ENCODE measurements around the gene ITIH6. TPM values are rescaled to one million over a fixed set of nuclear protein-coding genes. Genes with fewer than 3 reads are reported as not detected.
A peak's percentile ranks its signal among the peaks of the same experiment; 100 is the strongest.
"Not testable (repeated sequence)": the region's sequence is repeated elsewhere in the genome, so short reads cannot be mapped to it uniquely, and the experiment has no call there.

Gene ITIH6, protein sequence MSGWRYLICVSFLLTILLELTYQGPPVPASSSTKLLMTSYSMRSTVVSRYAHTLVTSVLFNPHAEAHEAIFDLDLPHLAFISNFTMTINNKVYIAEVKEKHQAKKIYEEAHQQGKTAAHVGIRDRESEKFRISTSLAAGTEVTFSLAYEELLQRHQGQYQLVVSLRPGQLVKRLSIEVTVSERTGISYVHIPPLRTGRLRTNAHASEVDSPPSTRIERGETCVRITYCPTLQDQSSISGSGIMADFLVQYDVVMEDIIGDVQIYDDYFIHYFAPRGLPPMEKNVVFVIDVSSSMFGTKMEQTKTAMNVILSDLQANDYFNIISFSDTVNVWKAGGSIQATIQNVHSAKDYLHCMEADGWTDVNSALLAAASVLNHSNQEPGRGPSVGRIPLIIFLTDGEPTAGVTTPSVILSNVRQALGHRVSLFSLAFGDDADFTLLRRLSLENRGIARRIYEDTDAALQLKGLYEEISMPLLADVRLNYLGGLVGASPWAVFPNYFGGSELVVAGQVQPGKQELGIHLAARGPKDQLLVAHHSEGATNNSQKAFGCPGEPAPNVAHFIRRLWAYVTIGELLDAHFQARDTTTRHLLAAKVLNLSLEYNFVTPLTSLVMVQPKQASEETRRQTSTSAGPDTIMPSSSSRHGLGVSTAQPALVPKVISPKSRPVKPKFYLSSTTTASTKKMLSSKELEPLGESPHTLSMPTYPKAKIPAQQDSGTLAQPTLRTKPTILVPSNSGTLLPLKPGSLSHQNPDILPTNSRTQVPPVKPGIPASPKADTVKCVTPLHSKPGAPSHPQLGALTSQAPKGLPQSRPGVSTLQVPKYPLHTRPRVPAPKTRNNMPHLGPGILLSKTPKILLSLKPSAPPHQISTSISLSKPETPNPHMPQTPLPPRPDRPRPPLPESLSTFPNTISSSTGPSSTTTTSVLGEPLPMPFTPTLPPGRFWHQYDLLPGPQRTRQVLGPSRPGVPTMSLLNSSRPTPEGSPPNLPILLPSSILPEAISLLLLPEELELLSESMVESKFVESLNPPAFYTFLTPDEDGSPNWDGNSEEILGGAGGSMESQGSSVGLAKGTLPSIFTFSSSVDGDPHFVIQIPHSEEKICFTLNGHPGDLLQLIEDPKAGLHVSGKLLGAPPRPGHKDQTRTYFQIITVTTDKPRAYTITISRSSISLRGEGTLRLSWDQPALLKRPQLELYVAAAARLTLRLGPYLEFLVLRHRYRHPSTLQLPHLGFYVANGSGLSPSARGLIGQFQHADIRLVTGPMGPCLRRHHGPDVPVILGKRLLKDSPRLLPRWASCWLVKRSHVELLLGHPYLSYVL
- not detected for total RNA-seq

DNA sequence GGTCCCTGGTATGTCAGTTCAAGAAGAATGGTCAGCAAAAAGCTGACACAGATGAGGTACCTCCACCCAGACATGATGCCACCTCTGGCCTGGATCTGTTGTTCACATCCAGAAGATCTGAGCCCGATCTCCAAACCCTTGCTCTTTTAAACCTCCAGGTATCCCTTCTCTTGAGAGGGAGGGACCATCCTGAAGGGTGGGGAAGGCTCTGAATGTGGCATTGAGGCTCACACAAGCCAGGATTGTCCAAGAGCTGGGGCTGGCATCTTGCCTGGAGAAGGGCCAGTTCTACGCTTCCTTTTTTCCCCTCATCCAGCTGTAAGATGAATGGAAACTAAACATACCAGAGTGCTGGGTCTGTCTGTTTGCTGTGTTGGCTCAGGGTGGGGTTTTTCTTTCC, at the start of gene ITIH6:
Gene ITIH6, minus strand, starts transcription at position 119 of the 400 bp plus-strand sequence. Its CDS starts 45 bp downstream, at position 74.
- no peak for ATAC-seq

DNA sequence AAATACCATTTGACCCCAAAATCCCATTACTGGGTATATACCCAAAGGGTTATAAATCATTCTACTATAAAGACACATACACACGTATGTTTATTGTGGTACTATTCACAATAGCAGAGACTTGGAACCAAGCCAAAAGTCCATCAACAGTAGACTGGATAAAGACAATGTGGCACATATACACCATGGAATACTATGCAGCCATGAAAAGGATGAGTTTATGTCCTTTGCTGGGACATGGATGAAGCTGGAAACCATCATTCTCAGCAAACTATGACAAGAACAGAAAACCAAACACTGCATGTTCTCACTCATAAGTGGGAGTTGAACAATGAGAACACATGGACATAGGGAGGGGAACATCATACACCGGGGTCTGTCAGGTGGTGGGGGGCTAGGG, 49.6 kb upstream of the ITIH6 start:
- not testable (repeated sequence) for ATAC-seq

DNA sequence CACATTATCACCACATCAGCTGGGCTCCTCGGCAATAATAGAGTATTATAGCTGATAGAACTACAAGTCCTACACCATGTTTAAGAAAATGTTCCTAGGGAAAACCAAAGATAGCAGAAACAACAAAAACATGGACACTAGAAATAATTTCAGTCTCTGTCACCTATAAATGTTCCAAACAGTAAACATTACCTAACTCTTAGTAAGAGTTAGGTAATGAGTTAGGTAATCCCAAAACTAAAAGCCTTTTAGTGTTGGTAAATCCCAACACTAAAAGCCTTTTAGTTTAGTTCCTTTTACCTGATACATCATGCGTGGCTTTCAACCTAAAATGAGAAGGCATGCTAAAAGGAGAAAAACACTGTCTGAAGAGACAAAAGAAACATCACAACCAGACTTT, 45.0 kb upstream of the ITIH6 start:
- ATAC-seq: no peak

DNA sequence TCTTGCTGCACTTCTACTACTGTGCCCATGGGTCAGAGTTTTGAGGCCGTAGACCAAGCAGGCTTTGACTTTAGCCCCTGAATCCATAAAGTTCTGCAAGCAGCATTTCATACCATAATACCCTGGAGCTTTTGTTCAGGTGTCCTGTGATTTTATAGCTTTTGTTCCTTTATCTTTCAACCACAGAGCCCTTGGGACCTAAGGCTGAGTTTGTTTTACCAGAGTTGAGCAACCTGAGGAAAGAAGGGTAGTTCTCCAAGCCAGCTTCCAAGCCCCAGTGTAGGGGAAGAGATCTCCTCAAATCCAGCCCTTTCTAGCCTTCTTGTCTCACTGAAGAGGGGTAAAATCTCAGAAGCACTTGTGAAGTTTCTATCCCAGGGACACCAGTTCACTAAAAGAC, 44.6 kb upstream of the ITIH6 start:
- no peak for ATAC-seq

DNA sequence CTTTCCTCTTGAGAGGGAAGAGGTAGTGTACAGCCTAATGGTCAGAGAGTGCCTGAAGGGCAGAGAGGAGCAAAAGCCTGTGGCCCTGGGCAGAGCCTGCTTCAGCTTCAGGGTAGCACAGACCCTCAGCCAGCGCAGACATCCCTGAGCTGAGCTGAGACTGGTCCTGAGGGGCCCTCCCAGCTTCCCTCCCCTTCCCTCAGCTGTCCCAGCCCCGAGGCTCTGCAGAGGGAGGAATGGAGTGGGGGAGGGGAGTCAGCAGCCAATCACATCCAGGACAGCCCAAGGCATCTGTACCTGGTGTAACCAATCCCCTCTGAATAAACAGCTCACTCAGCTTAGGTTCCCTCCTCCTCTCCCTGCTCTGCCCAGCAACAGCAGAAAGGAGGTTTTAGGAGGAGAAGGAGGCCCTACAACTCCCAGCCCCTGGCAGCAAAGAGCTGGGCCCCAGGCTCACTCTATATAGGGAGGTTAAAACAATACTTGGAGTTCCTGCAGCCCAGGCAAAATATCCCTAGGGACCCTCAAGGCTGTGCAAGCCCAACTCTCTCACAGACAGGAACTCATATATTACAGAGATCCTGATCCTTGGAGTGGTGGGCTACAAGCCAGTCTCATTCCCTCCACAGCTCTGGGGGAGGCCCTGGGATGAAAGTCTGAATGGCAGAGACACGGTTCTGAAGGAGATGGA, 43.3 kb upstream of the ITIH6 start:
- ATAC-seq: not testable (repeated sequence)

DNA sequence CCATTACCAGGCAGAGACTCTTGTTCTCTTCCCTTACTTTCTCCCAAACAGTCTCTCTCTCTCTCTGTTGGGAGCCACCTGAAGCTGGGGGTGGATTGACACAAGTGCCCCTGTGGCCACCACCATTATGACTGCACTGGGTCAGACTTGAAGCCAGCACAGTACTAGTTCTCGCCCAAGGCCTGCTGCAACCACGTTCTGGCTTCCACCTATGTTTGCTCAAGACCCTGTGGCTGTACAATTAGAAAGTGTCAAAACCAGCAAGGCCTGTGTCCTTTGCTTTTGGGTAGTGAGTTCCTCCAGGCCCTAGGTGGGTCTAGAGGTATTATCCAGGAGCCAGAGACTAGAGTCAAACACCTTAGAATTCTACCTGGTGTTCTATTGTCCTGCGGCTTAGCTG, 40.5 kb upstream of the ITIH6 start:
- no peak for ATAC-seq

DNA sequence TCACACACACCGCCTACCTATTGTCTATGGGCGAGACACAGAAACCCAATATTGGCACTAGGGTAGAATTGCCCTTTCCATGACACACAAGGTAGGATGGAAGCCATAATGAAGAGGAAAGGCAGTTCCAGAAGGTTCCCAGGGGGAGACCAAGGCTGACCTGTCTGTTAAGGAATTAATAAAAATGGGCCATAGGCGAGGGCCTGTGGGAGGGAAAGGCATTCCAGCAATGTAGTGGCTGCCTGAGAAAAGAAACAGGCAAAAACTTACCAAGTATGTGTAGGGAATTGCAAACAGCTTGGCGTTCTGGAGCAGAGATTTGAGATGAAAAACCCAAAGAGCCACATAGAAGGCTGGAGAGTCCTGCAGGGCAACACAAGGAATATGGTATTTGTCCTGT, 28.5 kb upstream of the ITIH6 start:
- ATAC-seq: no peak

DNA sequence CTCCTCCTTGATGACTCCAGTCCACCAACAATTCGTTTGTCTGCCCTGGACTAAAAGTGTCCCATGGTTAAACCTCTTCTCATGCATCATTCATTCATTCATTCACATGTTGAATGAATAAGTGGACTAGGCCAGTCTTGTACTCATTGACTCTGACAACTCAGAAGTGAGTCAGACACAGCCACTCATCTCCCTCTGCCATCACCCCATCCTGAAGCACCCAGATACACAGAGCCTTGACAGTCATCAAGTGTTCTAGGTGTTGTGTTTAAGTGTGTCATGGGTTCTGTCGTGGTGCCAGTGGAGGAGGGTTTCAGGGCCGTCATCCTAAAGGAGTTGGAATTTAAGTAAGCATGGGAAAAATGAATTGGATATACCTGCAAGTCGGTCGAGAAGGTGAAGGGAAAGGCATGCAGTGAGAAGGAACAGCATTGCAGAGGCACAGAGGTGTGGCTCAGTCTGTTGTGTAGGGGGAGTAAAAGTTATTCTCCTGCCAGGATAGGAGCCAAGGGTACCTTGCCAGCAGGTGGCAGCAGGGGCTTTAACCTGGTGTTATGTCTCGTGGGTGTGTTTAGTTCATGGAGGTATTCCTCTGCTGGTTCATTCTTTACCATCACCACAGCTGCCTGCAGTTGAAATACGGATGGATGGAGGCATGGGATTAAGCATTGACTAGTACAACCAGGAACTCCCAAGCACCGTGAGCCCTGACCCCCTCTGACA, 27.8 kb upstream of the ITIH6 start:
- ATAC-seq: peak; percentile 52

DNA sequence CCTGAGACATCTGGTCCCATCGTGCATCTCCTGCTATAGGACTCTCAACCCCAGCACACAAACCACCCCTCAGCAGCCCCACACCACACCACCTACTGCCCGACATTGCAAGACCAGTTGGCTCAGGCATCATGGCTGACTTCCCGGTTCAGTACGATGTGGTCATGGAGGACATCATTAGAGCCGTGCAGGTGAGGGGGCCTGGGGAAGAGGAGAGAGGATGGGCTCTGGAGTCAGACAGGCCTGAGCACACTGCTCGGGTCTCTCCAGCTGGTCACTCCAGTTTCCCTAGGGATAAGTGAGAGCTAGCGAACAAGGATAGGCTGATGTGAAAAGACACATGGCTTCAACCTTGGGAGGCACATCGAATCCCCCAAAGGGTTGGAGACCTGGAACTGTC, 26.7 kb upstream of the ITIH6 start:
- no peak for ATAC-seq

DNA sequence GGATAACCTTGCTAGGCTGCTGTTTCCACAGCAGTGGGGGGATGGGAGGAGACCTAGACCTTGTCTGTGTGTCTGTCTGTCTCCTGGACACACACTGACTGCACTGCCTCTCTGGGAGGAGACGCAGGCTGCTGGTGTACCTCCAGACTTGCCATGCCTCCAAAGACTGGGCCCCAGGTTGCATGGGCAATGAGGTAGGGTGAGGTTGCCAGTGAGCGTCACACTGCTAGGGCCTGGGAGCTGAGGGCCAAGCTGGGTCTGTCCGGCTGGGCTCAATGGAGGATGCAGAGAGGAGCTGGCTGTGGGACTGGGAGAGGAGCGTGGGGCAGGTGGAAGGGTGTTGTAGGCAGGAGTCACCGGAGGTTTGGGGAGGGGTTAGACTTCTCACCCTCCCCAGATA, 26.1 kb upstream of the ITIH6 start:
- no peak for ATAC-seq

DNA sequence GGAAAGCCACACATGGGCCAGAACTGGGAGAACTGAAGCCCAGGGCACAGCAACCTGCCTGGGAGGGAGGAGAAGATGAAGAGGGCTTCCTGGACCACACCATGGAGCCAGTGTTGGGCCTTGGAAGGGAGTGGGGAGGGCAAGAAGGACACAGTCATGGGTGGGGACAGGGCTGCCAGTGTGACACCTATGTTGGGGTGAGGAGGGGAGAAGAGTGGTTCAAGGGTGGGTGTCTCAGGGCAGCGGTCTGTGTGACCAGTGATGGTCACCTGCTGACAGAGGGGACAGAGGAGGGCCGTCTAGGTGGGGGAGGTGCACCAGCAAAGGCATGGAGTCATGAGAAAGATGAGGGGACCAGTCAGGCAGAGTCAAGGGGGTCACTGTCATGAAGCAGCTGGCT, 23.3 kb upstream of the ITIH6 start:
- no peak for ATAC-seq

DNA sequence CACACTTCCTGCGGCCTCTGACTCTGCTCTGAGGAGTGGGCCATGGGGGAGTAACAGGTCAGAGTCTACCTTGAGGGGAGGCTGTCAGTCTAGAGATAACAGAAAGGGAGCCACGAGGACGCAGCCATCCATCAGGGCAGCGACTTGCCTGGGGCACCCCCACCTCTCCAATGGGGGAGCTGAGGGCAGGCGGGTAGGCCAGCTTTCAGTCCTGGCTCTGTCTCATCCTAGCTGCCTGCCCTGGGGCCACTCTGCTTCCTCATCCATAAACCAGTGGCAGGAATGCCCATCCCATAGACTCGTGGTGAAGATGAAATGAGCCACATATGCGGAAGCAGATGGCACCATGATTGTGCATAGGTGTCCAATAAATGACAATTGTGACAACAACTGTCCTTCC, 22.7 kb upstream of the ITIH6 start:
- ATAC-seq: no peak

DNA sequence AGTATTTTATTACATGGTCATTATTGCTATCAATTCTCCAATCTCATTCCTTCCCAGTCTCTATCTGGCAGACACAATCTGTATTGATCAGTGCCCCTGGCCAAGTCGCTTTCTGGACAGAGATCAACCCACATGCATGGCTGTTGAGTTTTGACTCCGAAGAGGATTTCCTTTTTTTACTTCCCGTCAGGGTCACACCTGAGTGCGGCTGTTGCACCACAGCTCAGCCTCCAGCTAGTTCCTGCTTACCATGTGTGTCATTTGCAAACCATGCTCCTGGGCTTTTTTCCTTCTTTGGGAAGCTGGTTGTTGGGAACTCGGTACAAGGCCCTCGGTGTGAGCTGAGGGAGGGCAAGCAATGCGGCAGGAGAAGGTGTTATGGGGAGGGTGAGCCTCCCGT, 21.1 kb upstream of the ITIH6 start:
- no peak for ATAC-seq

DNA sequence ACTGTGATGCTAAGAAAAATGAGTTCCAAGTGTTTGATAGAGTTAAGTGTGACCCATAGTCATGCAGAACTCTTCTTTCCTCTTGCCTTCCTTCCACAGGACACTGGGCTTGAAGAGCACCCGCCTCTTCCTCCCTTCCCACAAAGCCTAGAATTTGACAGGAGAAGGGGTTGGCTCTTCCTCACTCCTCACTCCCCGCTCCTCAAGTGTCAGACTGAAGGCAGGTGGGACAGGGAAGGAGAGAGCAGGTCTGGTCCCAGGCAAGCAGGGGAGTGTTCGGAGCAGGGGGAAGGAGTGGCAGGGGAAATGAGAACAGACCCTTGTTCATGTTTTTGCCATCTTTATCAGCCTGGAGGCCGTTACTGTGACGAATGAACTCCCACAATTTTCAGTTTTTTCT, 20.2 kb upstream of the ITIH6 start:
- ATAC-seq: no peak

DNA sequence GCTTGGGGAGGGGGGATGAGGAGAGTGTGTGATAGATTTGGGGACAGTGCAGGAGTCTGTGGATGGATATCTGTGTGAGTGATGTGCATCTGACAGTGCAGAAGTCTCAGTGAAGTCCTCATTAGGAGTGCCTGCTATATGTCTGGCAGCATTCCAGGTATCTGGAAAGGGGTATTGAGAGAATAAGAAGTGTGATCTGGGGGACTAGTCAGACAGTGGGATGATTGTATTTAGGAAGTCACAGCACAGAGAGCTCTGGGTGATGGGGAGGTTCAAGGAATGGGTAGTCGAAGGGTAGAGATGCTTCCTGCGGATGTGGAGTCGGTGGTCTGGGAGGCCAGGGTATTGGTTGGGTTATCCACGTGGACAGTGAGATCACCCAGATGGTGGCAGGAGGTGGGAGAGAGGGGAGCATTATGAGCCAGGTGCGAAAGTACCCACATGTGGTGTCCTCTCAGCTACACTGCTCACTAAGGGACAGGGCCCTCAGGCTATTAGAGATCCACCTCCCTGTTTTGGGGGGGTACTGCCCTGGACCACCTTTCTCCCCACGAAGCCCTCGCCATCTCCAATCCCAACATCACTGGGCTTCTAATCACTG, 19.3 kb upstream of the ITIH6 start:
- peak; percentile 18 for ATAC-seq

DNA sequence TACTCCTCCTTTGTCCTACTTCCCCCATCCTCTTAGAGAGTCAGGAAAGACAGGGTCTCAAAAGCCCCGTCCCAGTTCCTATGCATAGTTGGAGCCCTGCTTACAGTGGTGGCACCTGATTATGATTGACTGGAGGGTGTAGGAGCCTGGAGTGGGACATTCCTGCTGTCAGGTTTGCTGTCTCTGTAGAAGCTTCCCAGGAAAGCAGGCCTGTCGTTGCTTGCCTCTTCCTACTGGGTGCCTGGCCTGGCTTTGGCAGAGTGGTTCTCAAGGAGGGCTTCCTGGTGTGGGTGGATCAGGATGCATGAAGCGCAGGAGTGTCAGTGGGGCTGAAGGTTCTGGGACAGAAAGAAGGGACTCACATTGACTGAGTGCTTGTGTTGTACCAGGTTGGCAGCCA, 14.3 kb upstream of the ITIH6 start:
- no peak for ATAC-seq

DNA sequence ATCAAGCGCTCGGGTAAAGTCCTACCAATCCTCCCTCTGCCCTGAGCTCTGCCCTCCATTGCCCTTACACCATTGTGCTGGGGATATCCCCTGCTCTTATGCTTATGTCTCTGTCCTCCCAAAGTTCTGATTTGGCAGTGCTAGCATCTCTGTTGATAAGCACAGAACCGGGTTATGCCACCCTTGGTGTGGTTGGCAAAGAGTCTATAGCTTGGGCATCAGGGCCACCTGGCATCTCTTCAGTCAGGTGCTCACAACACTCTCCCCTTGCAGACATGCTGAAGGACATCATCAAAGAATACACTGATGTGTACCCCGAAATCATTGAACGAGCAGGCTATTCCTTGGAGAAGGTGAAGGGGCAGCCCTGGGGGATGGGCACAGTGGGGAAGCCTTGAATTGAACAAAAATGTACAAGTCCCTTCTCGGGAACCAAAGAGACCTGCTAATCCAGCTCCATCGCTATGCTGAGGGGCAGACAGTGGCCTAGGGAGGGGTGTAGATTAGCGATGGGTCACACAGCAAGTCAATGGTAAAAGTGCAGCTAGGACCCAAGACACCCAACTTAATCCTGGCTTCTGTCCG, 13.3 kb upstream of the ITIH6 start:
- ATAC-seq: no peak

DNA sequence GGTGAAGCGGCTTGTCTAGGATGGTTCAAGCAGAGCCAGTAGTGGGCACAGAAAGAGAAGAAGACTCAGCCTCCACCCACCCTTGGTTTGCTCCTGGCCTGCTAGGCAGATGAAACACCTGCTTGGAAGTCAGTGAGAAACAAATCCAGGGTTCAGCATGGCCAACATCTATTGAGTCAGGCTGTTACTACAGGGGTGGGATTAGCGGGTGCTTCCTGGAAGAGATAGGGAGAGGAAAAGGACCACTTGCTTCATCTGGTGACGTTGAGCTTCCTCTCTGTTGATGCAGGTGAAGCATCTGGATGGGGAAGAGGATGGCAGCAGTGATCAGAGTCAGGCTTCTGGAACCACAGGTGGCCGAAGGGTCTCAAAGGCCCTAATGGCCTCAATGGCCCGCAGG, 12.5 kb upstream of the ITIH6 start:
- no peak for ATAC-seq

DNA sequence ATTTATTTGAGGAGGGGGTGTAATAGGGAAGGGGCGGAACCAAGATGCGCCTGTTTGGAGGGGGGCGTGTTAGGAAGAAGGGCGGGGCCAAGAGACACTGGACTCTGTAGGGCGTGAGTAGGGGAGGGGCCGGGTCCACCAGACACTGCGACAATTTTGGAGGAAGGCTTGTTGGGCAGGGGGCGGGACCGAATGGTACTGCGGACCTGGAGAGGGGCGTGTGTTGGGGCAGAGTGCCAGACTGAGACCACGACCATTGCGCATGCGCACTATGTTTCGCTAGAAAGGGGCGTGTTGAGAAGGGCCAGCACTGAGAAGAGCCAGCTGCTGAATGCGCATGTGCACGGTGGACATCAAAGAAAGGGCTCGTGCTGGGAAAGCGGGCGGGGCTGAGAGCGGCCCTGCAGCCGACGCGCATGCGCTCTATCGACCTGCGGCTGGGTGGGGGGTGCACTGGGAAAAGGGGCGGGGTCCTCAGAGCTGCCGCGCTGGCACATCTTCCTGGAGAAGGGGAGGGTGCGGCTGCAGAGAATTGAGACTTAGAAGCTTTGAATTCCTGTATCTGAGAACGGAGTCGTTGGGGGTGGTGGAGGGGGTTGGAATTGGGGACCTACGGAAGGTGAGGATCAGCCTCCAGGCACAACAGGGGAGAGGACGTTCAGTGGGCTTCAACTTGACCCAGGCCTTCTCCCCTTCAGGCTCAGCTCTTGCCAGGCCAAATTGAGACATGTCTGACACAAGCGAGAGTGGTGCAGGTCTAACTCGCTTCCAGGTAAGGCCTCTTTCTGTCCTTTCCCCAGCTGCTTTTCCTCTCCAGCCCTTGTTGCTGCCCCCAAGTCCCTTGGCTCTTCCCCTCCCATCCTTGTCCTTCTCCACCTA, 10.8 kb upstream of the ITIH6 start:
- peak; percentile 92 for ATAC-seq

DNA sequence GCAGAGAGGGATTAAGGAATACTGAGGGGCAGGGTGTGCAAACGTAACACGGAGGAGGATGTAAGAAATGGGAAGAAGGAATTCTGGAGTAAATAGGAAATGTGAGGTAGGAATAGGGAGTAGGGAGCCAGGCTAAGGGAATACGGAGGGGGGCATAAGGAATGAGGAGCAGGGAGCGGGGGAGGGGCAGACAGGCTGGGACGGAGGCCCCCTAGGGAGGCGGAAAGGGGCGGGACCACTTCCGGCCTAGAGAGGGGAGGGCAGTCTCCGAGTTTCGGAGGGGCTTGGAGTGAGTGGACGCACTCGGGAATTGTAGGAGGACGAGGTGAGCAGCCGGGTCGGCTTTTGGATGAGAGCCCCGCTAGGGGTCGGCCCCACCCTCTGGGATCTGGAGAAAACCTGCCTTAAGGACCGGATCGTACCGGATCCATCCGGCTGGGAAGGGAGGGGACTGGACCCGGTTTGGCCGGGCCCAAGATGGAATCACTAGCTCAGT, 10.1 kb upstream of the ITIH6 start:
- peak; percentile 31 for ATAC-seq
